AG04450 (cell line): ENCODE data around the gene RBM34. TPM values are rescaled to one million over a fixed set of nuclear protein-coding genes. Genes with fewer than 3 reads are reported as not detected.

Experiments used
- CTCF ChIA-PET: fragments of 300-600, 350-600 bp; formaldehyde crosslinking; extraction: SDS; loops from one replicate; lab custom pipeline; 2022; ENCODE audit warnings: antibody characterized with exemption, inconsistent platforms; lab: Charles Lee
- POLR2A ChIA-PET: fragments of 350-600 bp; formaldehyde crosslinking; extraction: SDS; loops from one replicate; lab custom pipeline; 2021; ENCODE audit warnings: antibody characterized with exemption, inconsistent platforms; lab: Yijun Ruan, JAX
- DNase-seq: peaks from one replicate; pipeline ENCODE4 v3.0.0-alpha.2; 2011; ENCODE audit warnings: low read depth, low spot score
- H3K27ac ChIP-seq: one replicate; pipeline ENCODE4 v1.5.1; 2012; ENCODE audit warnings: low read depth, low read length, control low read depth
- H3K27me3 ChIP-seq: one replicate; pipeline ENCODE4 v1.6.0; 2012; ENCODE audit warnings: low read length; ENCODE audit not compliant: control insufficient read depth, insufficient read depth
- H3K4me3 ChIP-seq: 2 replicates; pipeline ENCODE4 v1.5.1; 2011; ENCODE audit warnings: mild to moderate bottlenecking, low read depth, low read length, control low read depth
- H3K9me3 ChIP-seq: 2 replicates; pipeline ENCODE4 v1.5.1; 2012; ENCODE audit warnings: low read length; ENCODE audit not compliant: control insufficient read depth, insufficient read depth
- CTCF ChIP-seq: IDR thresholded peaks from 2 replicates; pipeline ENCODE4 v1.5.1; 2011; ENCODE audit warnings: low read depth, low read length, control low read depth, inconsistent platforms
- polyA plus RNA-seq: library from polyadenylated mRNA; depleted of rRNA; stranded (reverse); fragments of >200 nt; gene quantifications from 2 replicates; pipeline ENCODE4 v1.2.3, GENCODE V29; 2011

Gene RBM34
- polyA plus RNA-seq, 1 experiment = 47.0 TPM

GRCh38 chr1:235130766-235131270, 30.2 kb downstream of the RBM34 start:
- no peak for DNase-seq
- ChIA-PET CTCF (no interaction called here), POLR2A (no interaction called here)
- no peaks in the 10 kb centered on the region; the same call in 1 of the 2 replicates for H3K9me3 ChIP-seq
- no peak overlapping the region for H3K27ac ChIP-seq
- no peak for TF ChIP-seq CTCF
- no peaks in the 10 kb centered on the region for H3K27me3 ChIP-seq
- no peak overlapping the region for H3K4me3 ChIP-seq

DNA sequence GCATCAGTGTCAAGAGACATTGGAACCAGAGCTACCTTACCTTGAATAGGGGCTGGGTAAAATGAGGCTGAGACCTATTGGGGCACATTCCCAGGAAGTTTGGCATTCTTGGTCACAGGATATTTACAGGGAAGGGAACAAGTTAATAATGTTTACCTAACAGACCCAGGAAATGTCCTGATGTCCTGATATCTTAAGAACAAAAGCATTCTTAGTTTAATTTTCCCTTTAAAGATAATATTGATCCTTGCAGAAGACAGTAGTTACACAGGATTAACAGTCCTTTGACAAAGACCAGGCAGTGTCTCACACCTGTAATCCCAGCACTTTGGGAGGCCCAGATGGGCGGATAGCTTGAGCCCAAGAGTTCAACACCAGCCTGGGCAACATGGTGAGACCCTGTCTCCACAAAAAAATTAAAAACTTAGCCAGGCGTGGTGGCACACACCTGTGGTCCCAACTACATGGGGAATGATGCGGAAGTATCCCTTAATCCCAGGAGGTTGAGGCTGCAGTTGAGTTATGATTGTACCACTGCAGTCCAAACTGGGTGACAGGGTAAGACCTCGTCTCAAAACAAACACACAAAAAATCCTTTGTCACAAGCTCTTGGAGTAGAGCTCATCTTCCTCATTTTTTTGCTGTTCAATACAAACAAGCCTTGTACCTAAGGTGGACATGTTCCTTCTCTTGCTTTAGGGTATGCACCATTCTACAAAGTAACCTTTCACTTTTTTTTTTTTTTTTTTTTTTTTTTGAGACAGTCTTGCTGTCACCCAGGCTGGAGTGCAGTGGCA, 31.1 kb downstream of the RBM34 start:
- ChIA-PET POLR2A (interaction anchor here (1.0 kb wide), 1 partner anchor 31 kb away, joined by 6 read pairs; the partner anchor contains the start of gene RBM34), CTCF (interaction anchor here (0.9 kb wide), 1 partner anchor 25 kb away, joined by 3 read pairs; no protein-coding TSS in a partner anchor)
- H3K27ac ChIP-seq = no peak overlapping the region
- no peak overlapping the region for H3K4me3 ChIP-seq
- H3K27me3 ChIP-seq = no peaks in the 10 kb centered on the region
- TF ChIP-seq CTCF = no peak
- DNase-seq = no peak
- no peaks in the 10 kb centered on the region; the same call in 1 of the 2 replicates for H3K9me3 ChIP-seq

GRCh38 chr1:235128456-235129328, 32.4 kb downstream of the RBM34 start, which contains the start of gene TOMM20:
TSS of gene TOMM20 (minus strand) at chr1:235128837. CDS start at chr1:235128715, 122 bp downstream.
- DNase-seq = peak; percentile 97
- TF ChIP-seq CTCF = no peak
- Histone ChIP-seq H3K4me3 (peak within 1 kb of the TSS; percentile 96), H3K27me3 (no peaks in the 10 kb centered on the region), H3K27ac (peak within 1 kb of the TSS; percentile 89), H3K9me3 (no peaks in the 10 kb centered on the region; the same call in 1 of the 2 replicates)
- CTCF ChIA-PET = interaction anchor here (0.6 to 0.9 kb wide), 2 partner anchors 24 to 125 kb away, joined by 3 read pairs; no protein-coding TSS in a partner anchor
- POLR2A ChIA-PET = interaction anchor here (1.0 to 1.1 kb wide), 2 partner anchors 27 to 32 kb away, joined by 3 to 6 read pairs; partner anchors contain the start of gene RBM34

DNA sequence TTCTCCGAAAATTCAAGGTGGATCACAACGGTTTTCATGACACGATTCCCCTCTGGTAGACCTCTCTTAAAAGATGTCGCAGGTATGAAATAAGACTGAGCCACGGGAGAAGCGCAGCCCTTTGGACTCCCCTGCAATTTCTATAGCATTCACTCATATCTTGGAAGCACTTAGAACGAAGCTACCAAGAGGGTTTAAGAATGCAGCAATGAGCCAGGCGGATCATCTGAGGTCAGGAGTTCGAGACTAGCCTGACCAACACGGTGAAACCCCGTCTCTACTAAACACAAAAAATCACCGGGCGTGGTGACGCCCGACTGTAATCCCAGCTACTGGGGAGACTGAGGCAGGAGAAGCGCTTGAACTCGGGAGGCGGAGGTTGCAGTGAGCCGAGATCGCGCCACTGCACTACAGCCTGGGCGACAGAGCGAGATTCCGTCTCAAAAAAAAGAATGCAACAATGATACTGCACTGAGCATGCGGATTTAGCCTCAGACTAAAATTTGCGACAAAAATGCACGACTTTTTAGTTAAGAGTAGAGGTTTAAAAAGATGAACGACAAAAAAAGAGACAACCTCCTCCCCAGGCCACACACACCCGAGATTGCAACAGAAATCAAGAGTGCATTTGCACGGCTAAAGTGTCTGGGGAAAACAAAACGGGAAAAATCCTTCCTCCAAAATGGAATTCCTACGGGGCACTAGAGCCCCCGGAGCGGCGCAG, 33.2 kb downstream of the RBM34 start:
- no peak for TF ChIP-seq CTCF
- Histone ChIP-seq H3K9me3 (no peaks in the 10 kb centered on the region; the same call in 1 of the 2 replicates), H3K4me3 (peak overlapping the region; percentile 96), H3K27ac (peak overlapping the region; percentile 89), H3K27me3 (no peaks in the 10 kb centered on the region)
- ChIA-PET CTCF (no interaction called here), POLR2A (interaction anchor here (1.1 kb wide), 1 partner anchor 27 kb away, joined by 3 read pairs; no protein-coding TSS in a partner anchor)
- DNase-seq = no peak
